GM18499 (cell line): ENCODE data around the gene SORCS2.

ENCODE experiments used
- ATAC-seq: cut with Tn5 transposase; IDR thresholded peaks from one replicate; pipeline ENCODE4 v1.9.1; 2021; ENCODE audit warnings: moderate number of reproducible peaks; ENCODE audit not compliant: insufficient read depth, unreplicated experiment

The SORCS2 gene

GRCh38 chr4:7260569-7260968, 68.2 kb downstream of the SORCS2 start:
- ATAC-seq = no peak

GRCh38 chr4:7261087-7261486, 68.7 kb downstream of the SORCS2 start:
- ATAC-seq = no peak

GRCh38 chr4:7261536-7261935, 69.2 kb downstream of the SORCS2 start:
- ATAC-seq = no peak

- ATAC-seq = no peak
Observed at GRCh38 chr4:7262134-7262533, 69.8 kb downstream of the SORCS2 start.

GRCh38 chr4:7263166-7263565, 70.8 kb downstream of the SORCS2 start:
- ATAC-seq = no peak

GRCh38 chr4:7264694-7265093, 72.4 kb downstream of the SORCS2 start:
- ATAC-seq = no peak

GRCh38 chr4:7266525-7267292, 74.4 kb downstream of the SORCS2 start:
- no peak for ATAC-seq

- no peak for ATAC-seq
Observed at GRCh38 chr4:7267829-7268228, 75.5 kb downstream of the SORCS2 start.

GRCh38 chr4:7268941-7269340, 76.6 kb downstream of the SORCS2 start:
- no peak for ATAC-seq

- ATAC-seq = no peak
Observed at GRCh38 chr4:7270121-7270520, 77.8 kb downstream of the SORCS2 start.

- no peak for ATAC-seq
Observed at GRCh38 chr4:7272404-7272803, 80.1 kb downstream of the SORCS2 start.

- no peak for ATAC-seq
Observed at GRCh38 chr4:7273738-7274297, 81.5 kb downstream of the SORCS2 start.

- ATAC-seq = no peak
Observed at GRCh38 chr4:7275067-7275466, 82.7 kb downstream of the SORCS2 start.

GRCh38 chr4:7275490-7276154, 83.3 kb downstream of the SORCS2 start:
- ATAC-seq = no peak

GRCh38 chr4:7276515-7276914, 84.2 kb downstream of the SORCS2 start:
- no peak for ATAC-seq

- no peak for ATAC-seq
Observed at GRCh38 chr4:7278071-7278765, 85.9 kb downstream of the SORCS2 start.

GRCh38 chr4:7278981-7279380, 86.6 kb downstream of the SORCS2 start:
- no peak for ATAC-seq

- ATAC-seq = no peak
Observed at GRCh38 chr4:7279902-7280301, 87.6 kb downstream of the SORCS2 start.

- ATAC-seq = no peak
Observed at GRCh38 chr4:7280926-7281690, 88.8 kb downstream of the SORCS2 start.
